ENCODE data around the gene ACOX3.

DNA sequence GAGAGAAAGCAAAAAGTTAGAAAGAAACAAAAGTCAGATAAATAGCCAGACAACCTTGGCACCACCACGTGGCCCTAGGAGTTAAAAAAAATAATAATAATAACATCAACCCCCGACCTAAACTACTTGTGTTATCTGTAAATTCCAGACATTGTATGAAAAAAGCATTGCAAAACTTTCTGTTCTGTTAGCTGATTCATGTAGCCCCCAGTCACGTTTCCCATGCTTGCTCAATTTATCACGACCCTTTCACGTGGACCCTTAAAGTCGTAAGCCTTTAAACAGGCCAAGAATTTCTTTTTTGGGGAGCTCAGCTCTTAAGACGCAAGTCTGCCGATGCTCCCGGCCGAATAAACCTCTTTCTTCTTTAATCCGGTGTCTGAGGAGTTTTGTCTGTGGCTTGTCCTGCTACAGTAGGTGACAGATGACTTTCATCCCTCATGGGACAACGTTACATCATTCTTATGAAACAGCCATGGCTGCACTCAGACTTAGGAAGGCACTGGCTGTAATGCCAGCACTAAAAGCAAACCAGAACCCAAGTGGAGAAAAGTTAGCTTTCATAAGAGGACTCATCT lies 520 bp downstream of the ACOX3 start:
- TF ChIP-seq, protein P1, sequence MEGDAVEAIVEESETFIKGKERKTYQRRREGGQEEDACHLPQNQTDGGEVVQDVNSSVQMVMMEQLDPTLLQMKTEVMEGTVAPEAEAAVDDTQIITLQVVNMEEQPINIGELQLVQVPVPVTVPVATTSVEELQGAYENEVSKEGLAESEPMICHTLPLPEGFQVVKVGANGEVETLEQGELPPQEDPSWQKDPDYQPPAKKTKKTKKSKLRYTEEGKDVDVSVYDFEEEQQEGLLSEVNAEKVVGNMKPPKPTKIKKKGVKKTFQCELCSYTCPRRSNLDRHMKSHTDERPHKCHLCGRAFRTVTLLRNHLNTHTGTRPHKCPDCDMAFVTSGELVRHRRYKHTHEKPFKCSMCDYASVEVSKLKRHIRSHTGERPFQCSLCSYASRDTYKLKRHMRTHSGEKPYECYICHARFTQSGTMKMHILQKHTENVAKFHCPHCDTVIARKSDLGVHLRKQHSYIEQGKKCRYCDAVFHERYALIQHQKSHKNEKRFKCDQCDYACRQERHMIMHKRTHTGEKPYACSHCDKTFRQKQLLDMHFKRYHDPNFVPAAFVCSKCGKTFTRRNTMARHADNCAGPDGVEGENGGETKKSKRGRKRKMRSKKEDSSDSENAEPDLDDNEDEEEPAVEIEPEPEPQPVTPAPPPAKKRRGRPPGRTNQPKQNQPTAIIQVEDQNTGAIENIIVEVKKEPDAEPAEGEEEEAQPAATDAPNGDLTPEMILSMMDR (IDR thresholded peaks at IDR 0.05): no peak
- no peak for TF ChIP-seq POLR2A (IDR thresholded peaks at IDR 0.05)
- TF ChIP-seq POLR2AphosphoS5 (IDR thresholded peaks at IDR 0.05): no peak
- no peak for TF ChIP-seq EP300 (IDR thresholded peaks at IDR 0.05; ENCODE audit: low read depth)
